DOHH2 (cell line): ENCODE measurements around the gene SESN1.
"Not testable (repeated sequence)": the region's sequence is repeated elsewhere in the genome, so short reads cannot be mapped to it uniquely, and the experiment has no call there.

Source experiments
- EZH2phosphoT487 ChIP-seq: fragments of 200-600 bp; sonication (generic); IDR thresholded peaks from 2 replicates; pipeline ENCODE4 v1.6.1; 2017; ENCODE audit warnings: borderline replicate concordance, mild to moderate bottlenecking, antibody characterized with exemption, low read length, moderate library complexity, mixed read lengths
- TF ChIP-seq, protein P1 (sequence below): fragments of 200-600 bp; sonication (generic); IDR thresholded peaks from one replicate; pipeline ENCODE4 v1.5.1; 2014; ENCODE audit warnings: antibody characterized with exemption, mild to moderate bottlenecking, low read depth, low read length; ENCODE audit not compliant: poor library complexity, severe bottlenecking

- TF ChIP-seq, protein P1, sequence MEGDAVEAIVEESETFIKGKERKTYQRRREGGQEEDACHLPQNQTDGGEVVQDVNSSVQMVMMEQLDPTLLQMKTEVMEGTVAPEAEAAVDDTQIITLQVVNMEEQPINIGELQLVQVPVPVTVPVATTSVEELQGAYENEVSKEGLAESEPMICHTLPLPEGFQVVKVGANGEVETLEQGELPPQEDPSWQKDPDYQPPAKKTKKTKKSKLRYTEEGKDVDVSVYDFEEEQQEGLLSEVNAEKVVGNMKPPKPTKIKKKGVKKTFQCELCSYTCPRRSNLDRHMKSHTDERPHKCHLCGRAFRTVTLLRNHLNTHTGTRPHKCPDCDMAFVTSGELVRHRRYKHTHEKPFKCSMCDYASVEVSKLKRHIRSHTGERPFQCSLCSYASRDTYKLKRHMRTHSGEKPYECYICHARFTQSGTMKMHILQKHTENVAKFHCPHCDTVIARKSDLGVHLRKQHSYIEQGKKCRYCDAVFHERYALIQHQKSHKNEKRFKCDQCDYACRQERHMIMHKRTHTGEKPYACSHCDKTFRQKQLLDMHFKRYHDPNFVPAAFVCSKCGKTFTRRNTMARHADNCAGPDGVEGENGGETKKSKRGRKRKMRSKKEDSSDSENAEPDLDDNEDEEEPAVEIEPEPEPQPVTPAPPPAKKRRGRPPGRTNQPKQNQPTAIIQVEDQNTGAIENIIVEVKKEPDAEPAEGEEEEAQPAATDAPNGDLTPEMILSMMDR, result not testable (repeated sequence)
- not testable (repeated sequence) for TF ChIP-seq EZH2phosphoT487
Observed at GRCh38 chr6:109142067-109142466, 47.4 kb upstream of the SESN1 start.
